ENCODE results near the gene CPD.

The CPD gene

GRCh38 chr17:30352240-30352814, 26.4 kb upstream of the CPD start:
- no peak for DNase-seq (ENCODE audit: low read depth in 1 of 2, low spot score in 1 of 2)

- no peak for DNase-seq (ENCODE audit: low read depth in 1 of 2, low spot score in 1 of 2)
These were observed 24.0 kb upstream of the CPD start for GRCh38 chr17:30354701-30355100.

GRCh38 chr17:30357476-30357875, 21.3 kb upstream of the CPD start:
- no peak for DNase-seq (ENCODE audit: low read depth in 1 of 2, low spot score in 1 of 2)

GRCh38 chr17:30358055-30358760, 20.5 kb upstream of the CPD start:
- DNase-seq (ENCODE audit: low read depth in 1 of 2, low spot score in 1 of 2) = no peak

- DNase-seq (ENCODE audit: low read depth in 1 of 2, low spot score in 1 of 2) = no peak
These were observed 18.5 kb upstream of the CPD start for GRCh38 chr17:30360086-30360808.

- DNase-seq (ENCODE audit: low read depth in 1 of 2, low spot score in 1 of 2) = no peak
These were observed 16.9 kb upstream of the CPD start for GRCh38 chr17:30361766-30362279.

GRCh38 chr17:30363715-30364202, 15.0 kb upstream of the CPD start:
- peak; percentile 45 to 46 for DNase-seq (ENCODE audit: low read depth in 1 of 2, low spot score in 1 of 2)

GRCh38 chr17:30366536-30366935, 12.2 kb upstream of the CPD start:
- no peak for DNase-seq (ENCODE audit: low read depth in 1 of 2, low spot score in 1 of 2)

- DNase-seq (ENCODE audit: low read depth in 1 of 2, low spot score in 1 of 2) = no peak
These were observed 9.6 kb upstream of the CPD start for GRCh38 chr17:30368912-30369720.

- DNase-seq (ENCODE audit: low read depth in 1 of 2, low spot score in 1 of 2) = no peak
These were observed 8.7 kb upstream of the CPD start for GRCh38 chr17:30369995-30370394.

GRCh38 chr17:30372755-30373154, 6.0 kb upstream of the CPD start:
- no peak for DNase-seq (ENCODE audit: low read depth in 1 of 2, low spot score in 1 of 2)

- DNase-seq (ENCODE audit: low read depth in 1 of 2, low spot score in 1 of 2) = no peak
These were observed 3.1 kb upstream of the CPD start for GRCh38 chr17:30375661-30376060.

- peak in 1 of 2 donors; percentile 30 for DNase-seq (ENCODE audit: low read depth in 1 of 2, low spot score in 1 of 2)
These were observed 1.9 kb upstream of the CPD start for GRCh38 chr17:30376621-30377452.

GRCh38 chr17:30377574-30378240, 1.0 kb upstream of the CPD start:
- DNase-seq (ENCODE audit: low read depth in 1 of 2, low spot score in 1 of 2) = no peak

- peak; percentile 30 to 35 for DNase-seq (ENCODE audit: low read depth in 1 of 2, low spot score in 1 of 2)
These were observed 394 bp upstream of the CPD start for GRCh38 chr17:30378241-30378824.

GRCh38 chr17:30379303-30379902, 676 bp downstream of the CPD start:
- DNase-seq (ENCODE audit: low read depth in 1 of 2, low spot score in 1 of 2) = peak; percentile 3 to 10

- no peak for DNase-seq (ENCODE audit: low read depth in 1 of 2, low spot score in 1 of 2)
These were observed 1.2 kb downstream of the CPD start for GRCh38 chr17:30379903-30380381.

GRCh38 chr17:30380643-30381339, 2.1 kb downstream of the CPD start:
- DNase-seq (ENCODE audit: low read depth in 1 of 2, low spot score in 1 of 2) = no peak

All from stimulated activated CD4-positive, alpha-beta T cell treated with anti-CD3 and anti-CD28 coated beads, Interleukin-15, amount 100 ng/mL, for 1 hour (primary cell).